Activated CD4-positive, alpha-beta T cell treated with anti-CD3 and anti-CD28 coated beads for 48 hours (primary cell): ENCODE results near the gene EPS8L3.

ENCODE experiments used
- DNase-seq: peaks from one replicate; pipeline ENCODE4 v3.0.0-alpha.2; 2020

Gene EPS8L3

GRCh38 chr1:109793486-109794318 is 30.0 kb upstream of the EPS8L3 start:
- DNase-seq: peak; percentile 61

DNA sequence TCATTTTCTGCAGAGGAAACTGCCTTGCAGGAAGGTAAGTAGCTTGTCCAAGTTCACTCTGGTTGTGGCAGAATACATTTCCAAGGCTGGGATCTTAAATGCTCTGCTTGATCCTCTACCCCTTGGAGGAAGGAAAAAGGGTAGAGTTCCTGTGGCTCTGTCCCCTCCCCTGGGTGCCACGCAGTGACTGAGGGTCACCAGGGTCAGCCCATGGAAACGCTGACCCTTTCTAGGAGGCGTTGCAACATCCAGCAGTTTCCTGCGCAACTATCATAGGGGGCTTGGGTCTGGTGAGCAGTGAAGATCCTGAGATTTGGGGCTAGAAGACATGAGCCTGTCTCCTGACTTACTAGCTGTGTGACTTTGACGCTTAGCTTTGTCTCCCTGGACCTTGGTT is 29.4 kb upstream of the EPS8L3 start:
- no peak for DNase-seq

DNA sequence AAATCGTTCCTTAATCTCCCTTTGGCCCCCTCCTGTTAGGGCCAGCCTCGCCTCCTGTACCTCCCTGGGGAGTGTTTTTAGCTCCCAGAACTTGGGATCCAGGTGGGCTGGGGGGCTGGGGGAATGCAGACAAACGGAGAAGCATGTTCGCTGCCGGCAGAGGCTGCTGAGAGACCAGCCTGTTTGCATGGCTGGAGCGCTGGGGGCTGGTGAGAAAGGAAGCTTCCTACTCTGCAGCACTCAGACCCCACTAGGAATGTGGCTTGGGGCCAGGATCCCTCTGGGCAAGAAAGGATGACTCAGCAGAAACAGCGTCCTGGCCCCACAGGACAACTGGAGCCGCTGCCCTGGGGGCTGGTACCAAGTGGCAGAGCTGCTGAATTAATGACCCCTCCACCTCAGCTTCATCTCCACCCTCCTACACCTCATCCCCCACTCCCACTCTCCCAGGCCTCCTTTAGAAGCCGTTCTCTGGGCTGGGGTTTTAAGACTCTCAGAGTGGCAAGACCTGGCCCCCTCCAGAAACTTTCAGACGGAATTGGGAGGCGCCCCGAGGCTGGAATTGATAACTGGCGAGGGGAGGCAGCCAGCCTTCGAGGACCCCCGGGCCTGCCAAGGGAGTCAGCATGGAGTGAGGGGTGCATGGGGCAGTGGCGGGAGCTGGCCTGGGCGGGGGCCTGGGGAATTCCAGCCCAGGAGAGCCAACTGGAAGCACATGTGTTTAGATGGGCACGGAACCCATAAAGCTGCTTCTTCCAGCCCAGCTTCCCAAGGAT is 28.5 kb upstream of the EPS8L3 start:
- no peak for DNase-seq

DNA sequence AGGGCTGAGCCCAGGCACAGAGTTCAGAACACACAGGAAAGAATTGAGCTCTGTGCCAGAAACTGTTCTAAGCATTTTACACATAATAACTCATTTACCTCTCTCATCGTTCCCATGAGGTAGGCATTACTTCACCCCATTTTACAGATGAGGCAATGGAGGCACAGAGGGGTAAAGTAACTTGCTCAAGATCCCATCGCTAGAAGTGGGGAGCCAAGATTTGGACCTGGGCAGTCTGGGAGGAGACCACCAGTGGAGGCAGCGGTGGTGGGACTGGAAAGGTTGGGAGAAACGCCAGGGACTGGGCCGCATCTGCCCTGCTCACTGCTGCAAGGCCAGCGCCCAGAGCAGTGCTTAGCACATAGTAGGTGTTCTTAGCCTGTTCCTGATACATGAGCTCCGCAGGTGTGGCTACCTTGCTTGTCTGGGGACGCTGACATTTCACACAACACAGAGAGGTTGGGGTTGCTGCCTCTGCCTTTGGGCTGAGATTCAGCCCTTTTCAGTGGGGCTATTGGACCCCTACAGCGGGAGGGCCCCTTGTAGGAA is 27.8 kb upstream of the EPS8L3 start:
- DNase-seq: no peak

DNA sequence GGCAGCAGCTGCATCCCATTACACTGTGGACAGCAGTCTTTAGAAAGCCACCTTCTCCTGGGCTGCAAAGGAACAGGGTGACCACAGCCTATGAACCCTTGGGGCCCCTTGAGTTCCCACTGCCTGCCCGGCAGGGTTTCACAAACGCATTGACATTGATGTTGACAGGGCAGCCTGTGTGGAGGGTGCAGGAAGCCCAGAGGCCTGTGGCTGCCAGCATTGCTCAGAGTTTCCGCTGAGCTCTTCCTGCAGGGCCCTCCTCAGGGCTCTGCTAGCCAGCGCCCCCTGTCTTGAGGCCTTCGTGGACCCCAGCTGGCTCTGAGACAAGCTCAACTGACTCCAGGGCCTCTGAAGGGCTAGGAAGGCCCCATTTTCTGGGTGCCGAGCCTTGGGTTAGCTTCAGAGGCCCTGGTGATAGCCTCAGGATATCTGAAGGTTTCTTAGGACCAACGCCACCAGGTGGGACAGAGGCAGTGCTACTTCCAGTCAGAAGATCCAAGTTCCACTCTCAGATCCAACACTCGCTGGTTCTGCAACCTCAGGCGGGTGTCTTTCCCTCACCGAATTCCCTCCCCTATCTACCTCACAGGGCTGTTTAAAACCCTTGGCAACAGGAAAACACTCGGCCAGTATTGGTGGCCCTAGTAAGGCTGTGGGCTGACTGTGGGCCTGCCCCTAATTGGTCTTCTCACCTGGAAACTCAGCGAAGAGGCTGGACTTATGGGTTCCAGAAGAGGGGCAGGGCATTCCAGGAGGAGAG is 27.2 kb upstream of the EPS8L3 start:
- peak; percentile 87 for DNase-seq

DNA sequence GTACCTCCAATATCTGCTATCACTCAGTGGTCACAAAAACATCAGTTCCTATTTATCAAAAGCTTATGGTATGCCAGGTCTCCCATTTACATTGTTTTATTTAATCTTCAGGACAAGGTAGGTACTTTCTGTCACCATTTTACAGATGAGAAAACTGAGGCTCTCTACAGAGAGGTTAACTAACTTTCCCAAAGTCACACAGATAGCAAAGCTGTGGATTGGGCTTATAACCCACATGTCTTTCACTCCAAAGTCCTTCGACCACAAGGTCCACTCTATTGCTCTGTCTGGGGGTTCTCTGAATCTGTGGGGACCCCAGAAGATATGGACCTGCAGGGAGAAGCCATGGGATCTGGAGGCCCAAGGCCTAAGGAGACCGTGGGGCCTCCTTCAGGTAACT is 26.6 kb upstream of the EPS8L3 start:
- DNase-seq: no peak

GRCh38 chr1:109789551-109790180 is 25.9 kb upstream of the EPS8L3 start:
- no peak for DNase-seq

GRCh38 chr1:109788695-109789521 is 25.2 kb upstream of the EPS8L3 start:
- DNase-seq: no peak

DNA sequence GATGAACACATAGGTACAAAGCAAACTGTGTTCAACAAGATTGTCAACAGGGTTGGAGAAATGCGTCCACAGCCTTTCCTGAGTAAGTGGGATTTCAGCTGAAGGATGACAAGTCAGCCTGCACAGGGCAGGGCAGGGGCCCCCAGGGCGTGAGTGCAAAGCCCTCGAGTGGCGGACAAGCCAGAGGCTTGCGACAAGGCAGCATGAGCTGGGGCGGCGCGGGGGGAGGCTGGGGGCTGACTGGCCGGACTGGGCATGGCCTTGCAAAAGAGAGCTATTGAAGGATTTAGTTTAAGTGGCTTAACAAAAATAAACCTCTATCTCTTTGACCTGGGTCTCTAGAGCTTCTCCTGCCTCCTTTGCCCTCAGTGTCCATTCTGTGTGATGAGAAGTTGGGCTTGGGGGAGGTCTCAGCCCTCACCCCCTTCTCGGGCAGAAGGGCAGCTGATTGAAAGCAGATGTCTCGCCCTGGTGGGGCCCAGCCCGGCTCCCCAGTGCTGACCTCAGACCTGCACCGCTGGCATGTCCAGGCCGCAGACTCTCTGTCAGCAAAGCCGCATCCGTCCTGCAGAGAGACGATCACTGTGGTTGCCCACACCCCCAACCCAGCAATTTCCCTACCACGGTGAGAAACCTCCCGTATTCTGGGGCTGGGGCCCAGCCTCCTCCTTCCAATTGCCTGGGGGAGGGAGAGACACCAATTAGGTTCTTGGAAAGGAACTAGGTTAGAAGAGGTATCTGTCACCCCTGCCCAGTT is 24.3 kb upstream of the EPS8L3 start:
- DNase-seq: no peak

DNA sequence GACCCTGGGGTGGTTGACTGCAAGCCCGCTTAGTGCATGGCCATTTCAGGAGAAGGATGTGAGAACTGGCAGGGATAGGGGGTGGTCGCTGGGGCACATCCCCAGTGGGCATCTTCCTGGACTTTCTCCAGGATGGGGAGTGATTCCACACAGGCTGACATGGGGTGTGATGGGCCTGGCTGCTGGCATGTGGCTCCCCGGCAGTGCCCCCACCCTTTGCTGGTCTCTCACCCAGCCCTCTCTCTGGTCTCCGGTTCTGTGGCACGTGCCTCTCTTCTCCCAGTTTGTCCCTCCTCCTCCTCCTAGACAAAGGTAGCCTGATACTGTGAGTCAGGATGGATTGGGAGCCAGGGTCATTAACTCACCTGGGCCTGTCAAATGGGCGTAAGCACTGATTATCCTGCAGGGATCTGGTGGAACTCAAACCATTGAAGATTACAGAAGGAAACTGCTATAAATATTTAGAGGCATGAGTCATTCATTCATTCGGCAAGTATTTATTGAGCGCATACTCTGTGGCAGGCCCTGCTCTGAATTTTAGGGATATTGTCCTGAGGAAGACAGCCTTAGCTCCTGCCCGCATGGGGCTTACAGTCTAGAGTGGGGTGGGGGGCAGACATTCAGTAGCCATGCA is 23.6 kb upstream of the EPS8L3 start:
- no peak for DNase-seq

GRCh38 chr1:109786531-109787021 is 22.9 kb upstream of the EPS8L3 start:
- no peak for DNase-seq

DNA sequence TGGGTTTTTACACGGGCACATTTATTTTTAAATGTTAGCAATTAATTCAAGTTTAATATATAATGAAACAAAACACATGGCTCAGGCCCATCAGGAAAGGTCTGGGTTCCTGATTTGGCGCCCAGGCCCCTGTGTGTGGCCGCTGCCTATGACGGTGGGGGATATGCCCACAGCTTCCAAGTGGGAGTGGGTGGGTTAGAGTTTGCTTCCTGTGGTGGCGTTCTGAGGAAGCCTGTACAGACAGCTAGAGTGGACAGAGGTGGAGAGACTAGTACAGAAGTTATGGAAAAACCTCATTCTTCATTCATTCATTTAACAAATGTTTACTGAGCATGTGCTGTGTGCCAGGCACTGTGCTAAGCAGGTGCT is 22.4 kb upstream of the EPS8L3 start:
- DNase-seq: no peak

DNA sequence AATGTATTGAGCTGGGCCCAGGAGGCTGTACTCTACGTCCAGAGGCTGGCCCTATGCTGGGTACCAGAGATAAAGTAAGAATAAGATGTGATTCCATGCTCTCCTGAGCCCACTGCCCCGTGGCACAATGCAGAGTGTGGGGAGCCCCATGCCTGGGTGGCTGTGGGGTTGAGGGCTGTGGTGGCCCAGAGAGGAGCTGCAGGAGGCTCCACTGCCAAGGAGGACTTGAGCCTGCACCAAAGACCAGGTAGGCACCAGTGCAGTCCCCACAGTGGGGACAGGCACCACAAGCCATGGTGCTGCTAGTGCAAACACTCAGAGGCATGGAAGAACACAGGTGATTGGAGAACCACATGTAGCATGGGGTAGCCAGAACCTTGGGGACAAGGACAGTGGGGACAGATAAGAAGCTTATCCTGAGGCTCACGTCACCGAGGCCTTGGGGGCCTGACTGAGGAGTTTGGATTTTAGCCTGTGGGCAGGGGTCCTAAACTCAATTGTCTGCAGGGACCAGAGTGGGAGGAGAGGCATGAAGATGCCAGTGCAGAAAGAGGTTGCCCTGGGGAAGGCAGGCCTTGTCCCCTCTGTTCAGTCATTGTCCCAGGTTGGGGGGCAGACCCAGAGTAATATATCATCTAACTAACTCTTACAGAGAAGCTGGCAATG is 21.9 kb upstream of the EPS8L3 start:
- no peak for DNase-seq

- no peak for DNase-seq
Measured at GRCh38 chr1:109784551-109785252, 21.0 kb upstream of the EPS8L3 start.

DNA sequence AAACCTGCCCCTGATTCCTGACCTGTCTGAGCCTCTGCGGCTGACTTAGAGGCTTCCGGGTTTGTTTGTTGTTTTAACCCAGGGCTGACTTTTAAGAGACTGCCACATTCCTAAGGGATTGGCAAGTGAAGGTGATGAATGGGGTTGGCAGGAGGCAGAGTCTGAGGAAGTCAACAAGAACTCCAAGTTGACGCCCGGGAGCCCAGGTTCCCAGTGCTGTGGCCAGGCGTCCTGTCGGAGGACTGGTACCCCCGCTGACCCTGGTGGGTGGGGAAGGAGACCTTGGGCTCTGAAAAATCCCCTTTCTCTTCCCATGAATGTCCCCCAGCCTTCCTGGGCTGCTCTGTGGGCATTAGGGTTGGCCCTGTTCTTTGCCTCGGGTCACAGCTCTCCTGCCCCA is 19.7 kb upstream of the EPS8L3 start:
- DNase-seq: no peak

DNA sequence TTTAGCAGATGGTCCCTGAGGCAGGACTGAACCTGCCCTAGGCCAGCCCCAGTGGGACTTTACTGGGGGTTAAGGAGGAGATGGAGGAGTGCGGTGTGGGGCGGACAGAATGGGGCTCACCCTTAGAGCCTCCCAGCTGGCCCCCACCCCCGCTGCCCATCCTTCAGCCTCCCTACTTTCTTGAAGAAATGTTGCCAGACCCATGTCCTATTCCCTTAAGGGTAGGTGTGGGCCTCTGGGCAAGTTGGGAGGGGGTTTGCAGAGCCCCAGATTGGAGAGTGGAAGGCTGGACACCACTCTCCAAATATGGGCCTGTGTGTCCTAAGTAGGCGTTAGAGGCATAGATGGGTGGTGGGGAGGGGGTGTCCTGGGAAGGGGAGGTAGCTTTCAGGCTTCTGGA is 19.2 kb upstream of the EPS8L3 start:
- no peak for DNase-seq

DNA sequence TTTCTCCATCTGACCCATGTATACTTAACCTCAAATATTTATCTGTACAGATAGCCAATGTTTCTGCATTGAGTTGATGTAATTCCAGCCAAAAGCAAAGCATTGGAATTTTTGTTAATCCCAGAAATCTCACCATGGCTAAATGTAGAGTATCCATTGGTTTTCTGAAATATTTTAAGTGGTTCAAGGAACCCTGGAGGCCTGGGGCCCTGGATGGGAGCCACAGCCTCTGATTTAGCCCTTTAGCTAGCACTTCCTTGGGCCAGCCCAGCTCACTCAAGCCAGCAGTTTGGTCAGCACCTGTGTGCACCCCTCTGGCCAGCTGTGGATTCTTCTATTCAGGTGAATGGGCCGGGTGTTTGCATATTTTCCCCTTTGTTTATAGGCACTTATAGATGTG is 18.8 kb upstream of the EPS8L3 start:
- no peak for DNase-seq

DNA sequence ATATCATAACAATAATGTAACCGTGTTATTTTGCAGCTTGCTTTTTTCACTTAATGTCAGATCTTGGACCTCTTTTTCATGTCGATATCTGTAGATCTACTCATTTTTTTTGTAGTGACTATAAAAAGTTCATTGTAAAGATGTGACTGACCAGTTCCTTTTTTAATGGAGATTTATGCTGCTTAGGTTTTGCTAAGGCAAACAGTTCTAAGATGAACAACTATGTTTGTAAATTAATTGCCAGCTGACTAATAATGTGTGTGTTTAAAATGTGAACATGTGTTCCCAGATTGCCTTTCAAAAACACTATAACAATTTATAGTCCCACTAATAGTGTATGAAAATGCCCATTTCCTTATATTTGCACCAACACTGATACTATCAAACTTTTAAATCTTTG is 18.1 kb upstream of the EPS8L3 start:
- DNase-seq: no peak

- no peak for DNase-seq
Measured at GRCh38 chr1:109780982-109781381, 17.3 kb upstream of the EPS8L3 start.
